Hypothalamus (tissue), 51 donors: Measurements from ENCODE around the gene RNF180.
"Not testable (repeated sequence)": the region's sequence is repeated elsewhere in the genome, so short reads cannot be mapped to it uniquely, and the experiment has no call there.

Source experiments
- DNase-seq, 51 donors: peaks; one replicate each; lab custom pipeline; 2025; lab: John Stamatoyannopoulos, UW

The RNF180 gene

DNA sequence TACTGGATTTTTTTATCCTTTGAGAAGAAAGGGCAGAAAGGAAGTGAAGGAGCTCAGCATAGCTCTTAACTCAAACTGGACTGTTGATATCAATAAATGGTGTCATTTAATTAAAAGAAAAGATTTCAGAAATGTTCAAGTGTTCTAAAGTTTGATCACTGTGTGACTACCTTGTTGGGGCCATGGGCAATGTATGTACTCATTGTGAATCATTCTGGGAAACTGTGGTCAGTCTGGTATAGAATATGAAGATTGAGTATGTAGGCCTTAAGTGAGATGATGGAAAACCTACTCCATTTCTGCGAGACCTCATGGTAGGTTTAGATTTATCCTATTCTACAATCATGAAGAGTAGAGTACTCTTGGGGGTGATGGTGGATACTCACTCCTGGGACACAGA lies 175.7 kb downstream of the RNF180 start:
- no peak for DNase-seq

DNA sequence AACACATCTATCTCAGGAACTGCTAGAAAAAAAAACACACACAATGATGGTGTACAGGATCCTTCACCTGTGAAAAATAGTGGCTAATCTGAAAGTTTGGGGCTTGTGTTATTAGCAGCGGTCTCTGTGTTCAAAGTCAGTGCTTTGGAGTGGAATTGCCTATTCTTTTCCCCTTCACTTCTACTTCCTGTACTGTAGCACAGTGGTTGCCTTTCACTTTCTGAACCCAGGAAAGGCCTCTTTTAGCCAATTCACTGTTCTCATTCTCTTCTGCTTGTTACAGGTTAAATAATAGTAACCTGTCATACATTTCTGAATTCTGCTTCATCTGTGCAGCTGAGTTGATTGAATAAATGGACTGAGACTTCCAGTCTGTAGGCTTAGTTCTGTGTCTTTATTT lies 178.9 kb downstream of the RNF180 start:
- no peak for DNase-seq

DNA sequence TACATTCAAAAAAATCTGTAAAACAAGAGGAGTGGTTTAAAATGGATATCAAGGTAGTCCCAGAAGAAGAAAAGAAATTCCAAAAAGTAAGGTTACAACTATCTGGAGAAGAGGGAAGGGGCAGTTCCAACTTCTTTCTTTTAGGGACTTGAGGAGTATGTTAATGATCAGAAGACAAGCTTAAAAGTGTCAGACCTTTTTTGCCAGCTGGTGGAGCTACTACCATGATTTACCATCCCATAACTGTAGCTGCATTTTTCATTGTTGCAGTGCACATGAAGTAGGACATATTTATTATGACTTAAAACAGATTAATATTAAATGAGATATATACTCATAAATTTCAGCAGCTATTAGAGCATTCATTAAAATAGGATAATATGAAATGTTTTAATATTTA lies 181.7 kb downstream of the RNF180 start:
- no peak for DNase-seq

DNA sequence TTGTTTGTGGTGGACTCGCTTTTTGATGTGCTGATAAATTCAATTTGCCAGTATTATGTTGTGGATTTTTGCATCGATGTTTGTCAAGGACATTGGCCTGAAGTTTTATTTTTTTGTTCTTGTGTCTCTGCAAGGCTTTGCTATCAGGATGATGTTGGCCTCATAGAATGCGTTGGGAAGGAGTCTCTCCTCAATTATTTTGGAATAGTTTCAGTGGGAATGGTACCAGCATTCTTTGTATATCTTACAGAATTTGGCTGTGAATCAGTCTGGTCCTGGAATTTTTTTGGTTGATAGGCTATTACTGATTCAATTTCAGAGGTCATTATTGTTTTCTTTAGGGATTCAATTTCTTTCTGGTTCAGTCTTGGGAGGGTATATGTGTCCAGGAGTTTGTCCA lies 198.8 kb downstream of the RNF180 start:
- no peak for DNase-seq

DNA sequence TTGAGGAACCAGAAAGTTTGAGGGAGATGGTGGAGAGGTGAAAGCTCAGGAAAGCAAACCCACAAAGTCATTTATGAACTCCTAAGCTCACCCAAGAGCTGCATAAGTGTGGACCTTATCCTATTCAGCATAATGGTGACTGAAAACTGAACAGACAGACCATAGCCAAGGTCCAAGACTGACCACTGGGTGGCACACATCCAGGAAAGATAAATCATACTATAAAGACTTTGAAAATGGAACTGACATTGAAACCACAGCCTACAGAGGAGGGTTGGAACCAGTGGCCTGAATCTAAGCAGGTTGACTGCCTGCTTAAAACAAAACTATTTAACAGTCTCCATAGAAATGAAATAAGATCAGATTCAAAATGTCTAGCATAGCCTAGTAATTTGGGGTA lies 219.1 kb downstream of the RNF180 start:
- no peak for DNase-seq

DNA sequence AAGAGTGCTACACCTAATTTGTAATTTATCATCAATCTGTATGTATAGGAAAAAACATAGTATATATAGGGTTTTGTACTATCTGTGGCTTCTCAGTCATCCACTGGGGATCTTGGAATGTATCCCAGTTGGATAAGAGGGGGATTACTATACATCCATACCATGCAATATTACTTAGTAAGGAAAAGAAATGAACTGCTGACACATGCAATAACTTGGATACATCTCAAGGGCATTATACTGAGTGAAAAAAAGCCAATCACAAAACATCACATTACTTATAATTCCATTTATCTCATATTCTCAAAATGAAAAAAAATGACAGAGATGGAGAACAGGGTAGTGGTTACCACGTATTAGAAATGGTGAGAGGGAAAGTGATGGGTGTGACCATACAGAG lies 231.9 kb downstream of the RNF180 start:
- no peak for DNase-seq

DNA sequence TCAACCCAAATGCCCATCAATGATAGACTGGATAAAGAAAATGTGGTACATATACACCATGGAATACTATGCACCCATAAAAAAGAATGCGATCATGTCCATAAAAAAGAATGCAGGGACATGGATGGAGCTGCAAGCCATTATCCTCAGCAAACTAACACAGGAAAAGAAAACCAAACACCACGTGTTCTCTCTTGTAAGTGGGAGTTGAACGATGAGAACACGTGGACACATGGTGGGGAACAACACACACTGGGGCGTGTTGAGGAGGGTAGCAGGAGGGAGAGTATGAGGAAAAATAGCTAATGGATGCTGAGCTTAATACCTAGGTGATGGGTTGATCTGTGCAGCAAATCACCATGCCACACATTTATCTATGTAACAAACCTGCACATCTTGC lies 233.1 kb downstream of the RNF180 start:
- not testable (repeated sequence) for DNase-seq

DNA sequence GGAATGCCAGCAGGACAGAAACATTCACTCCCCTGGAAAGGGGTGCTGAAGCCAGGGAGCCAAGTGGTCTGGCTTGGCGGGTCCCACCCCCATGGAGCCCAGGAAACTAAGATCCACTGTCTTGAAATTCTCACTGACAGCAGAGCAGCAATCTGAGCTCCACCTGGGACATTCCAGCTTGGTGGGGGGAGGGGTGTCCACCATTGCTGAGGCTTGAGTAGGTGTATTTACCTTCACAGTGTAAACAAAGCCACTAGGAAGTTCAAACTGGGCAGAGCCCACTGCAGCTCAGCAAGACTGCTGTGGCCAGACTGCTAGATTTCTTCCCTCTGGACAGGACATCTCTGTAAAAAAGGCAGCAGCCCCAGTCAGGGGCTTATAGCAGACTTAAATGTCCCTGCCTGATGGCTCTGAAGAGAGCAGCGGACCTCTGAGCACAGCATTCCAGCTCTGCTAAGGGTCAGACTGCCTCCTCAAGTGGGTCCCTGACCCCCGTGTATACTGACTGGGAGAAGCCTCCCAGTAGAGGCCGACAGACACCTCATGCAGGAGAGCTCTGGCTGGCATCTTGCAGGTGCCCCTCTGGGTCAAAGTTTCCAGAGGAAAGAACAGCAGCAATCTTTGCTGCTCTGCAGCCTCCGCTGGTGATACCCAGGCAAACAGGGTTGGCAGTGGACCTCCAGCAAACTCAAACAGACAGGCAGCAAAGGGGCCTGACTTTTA lies 241.6 kb downstream of the RNF180 start:
- DNase-seq: not testable (repeated sequence)

DNA sequence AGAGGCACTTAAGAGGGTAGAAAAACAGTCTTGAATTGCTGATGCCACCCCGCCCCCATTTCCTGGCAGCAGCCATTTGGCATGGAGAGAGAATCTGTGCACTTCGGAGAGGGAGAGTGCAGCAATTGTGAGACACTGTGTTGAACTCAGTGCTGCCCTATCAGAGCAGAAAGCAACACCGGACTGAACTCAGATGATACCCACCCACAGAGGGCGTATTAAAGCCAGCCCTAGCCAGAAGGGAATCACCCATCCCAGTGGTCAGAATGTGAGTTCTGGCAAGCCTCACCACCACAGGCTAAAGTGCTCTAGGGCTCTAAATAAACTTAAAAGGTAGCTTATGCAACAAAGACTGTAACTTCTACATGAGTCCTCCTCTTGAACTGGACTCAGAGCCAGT lies 251.7 kb downstream of the RNF180 start:
- DNase-seq: no peak

DNA sequence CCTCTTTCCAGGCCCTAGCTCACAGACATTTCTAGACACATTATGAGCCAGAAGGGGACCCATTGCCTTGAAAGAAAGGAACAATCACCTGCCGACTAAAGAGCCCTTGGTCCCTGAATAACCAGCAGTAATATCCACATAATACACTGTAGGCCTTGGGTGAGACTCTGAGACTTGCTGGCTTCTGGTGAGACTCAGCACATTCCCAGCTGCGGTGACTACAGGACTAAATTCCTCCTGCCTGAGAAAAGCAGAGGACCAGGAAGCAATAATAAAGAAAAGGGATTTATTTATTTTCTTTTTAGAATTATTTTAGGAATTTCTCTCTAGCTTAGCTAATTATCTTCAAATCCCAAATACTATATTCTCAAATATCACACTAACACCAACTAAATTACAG lies 252.4 kb downstream of the RNF180 start:
- DNase-seq: no peak
